A549 (cell line): ENCODE data around the gene SCYL1.

Experiments
- BCL3 ChIP-seq: fragments of >200 bp; sonication (Bioruptor Twin); formaldehyde crosslinking; IDR thresholded peaks from 3 replicates; pipeline ENCODE4 v1.6.1; 2016
- BHLHE40 ChIP-seq: IDR thresholded peaks from 2 replicates; pipeline ENCODE4 v1.6.1; 2012; ENCODE audit warnings: low read depth, low read length, inconsistent platforms
- CTCF ChIP-seq: fragments of >200 bp; sonication (Bioruptor Twin); formaldehyde crosslinking; IDR thresholded peaks from 3 replicates; pipeline ENCODE4 v1.5.1; 2016
- FOSB ChIP-seq: fragments of 250-450 bp; sonication (Bioruptor Pico); IDR thresholded peaks from 2 replicates; pipeline ENCODE4 v1.5.0; 2020; ENCODE audit warnings: mild to moderate bottlenecking, moderate library complexity
- MAX ChIP-seq: IDR thresholded peaks from 2 replicates; pipeline ENCODE4 v1.6.1; 2012

- TF ChIP-seq CTCF (no peak), FOSB (CRISPR knock-in tag) (no peak), BCL3 (no peak), BHLHE40 (no peak), MAX (no peak)
These were observed 930 bp downstream of the SCYL1 start for GRCh38 chr11:65525546-65526480.
